ENCODE results near the gene AREL1.
"Not testable (repeated sequence)": the region's sequence is repeated elsewhere in the genome, so short reads cannot be mapped to it uniquely, and the experiment has no call there.

Gene AREL1, protein sequence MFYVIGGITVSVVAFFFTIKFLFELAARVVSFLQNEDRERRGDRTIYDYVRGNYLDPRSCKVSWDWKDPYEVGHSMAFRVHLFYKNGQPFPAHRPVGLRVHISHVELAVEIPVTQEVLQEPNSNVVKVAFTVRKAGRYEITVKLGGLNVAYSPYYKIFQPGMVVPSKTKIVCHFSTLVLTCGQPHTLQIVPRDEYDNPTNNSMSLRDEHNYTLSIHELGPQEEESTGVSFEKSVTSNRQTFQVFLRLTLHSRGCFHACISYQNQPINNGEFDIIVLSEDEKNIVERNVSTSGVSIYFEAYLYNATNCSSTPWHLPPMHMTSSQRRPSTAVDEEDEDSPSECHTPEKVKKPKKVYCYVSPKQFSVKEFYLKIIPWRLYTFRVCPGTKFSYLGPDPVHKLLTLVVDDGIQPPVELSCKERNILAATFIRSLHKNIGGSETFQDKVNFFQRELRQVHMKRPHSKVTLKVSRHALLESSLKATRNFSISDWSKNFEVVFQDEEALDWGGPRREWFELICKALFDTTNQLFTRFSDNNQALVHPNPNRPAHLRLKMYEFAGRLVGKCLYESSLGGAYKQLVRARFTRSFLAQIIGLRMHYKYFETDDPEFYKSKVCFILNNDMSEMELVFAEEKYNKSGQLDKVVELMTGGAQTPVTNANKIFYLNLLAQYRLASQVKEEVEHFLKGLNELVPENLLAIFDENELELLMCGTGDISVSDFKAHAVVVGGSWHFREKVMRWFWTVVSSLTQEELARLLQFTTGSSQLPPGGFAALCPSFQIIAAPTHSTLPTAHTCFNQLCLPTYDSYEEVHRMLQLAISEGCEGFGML

DNA sequence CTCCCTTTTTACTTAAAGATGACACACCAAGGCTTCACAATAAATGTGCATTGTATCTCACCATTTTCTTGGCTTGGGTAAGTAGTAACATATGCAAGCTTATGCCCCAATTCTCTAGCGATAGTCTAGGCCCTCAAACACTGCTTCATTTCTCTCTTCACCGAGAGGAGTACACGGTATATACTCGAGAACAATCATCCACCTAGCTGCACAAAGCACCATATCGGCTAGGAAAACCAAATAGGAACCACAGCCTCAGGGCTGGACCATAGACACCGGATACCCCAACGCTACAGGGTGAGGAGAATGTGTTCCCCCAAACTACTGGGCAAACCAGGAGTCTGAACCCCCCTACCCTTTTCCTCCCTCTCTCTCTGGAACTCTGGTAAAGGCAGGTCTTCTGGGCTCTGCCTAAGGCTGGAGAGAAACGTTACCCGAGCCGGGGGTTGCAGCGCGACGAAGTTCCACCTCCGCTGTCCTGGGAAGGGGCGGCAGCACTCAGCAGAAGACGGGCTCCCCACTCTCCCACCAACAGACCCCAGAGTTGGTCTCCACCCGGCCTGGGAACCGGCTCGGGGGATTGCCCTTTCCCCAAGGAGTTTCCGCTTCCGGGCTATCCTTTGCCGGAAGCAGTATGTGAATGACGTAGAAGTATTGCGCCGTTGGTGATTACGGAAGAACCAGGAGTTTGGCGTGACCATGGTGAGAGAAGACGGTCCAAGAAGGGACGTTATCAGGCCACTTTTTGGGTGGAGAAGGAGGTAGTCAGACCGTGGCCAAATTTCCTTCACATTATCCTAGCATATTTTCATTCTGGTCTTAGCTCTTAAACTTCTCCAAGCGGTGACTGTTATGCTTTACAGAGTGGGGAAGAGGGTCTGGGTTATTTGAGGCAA, at the start of gene AREL1, which contains the start of gene FCF1:
Gene AREL1 (minus strand): TSS at position 582 of the 896 bp plus-strand sequence. CDS start 27,465 bp downstream, outside the sequence.
Gene FCF1 (plus strand): TSS at position 646 of the 896 bp plus-strand sequence. CDS start 54 bp downstream, at position 700.
- FAIRE-seq, result peak; percentile 65

DNA sequence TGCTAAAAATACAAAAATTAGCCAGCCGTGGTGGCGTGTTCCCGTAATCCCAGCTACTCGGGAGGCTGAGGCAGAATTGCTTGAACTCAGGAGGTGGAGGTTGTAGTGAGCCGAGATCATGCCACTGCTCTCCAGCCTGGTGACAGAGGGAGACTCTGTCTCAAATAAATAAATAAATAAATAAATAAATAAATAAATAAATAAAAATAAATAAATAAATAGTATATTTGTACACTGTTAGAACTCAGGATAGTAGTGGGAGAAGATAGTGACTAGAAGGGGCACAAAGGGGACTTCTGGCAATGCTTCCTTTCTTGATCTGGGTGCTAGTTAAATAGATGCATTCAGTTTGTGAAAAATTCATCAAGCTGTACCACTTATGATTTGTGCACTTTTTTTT, 45.6 kb upstream of the AREL1 start:
- not testable (repeated sequence) for FAIRE-seq

DNA sequence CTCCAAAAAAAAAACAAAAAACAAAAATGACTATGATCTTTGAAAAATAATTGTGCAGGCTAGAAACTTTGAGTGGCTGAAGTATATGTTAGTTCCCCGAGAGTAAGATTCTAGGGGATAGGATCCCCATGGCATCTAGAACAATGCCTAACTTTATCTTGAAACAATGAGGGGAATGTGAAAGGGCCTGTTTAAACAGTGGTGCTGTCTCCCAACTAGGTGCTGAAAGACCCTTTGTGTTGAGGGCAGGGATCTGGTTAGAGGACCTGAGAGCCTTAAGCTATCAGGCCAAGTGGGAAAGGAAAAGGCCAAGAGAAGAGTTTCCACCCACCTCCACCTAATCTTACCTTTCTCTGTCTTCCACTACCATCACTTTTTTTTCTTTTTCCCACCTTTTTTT, 43.4 kb upstream of the AREL1 start:
- FAIRE-seq, result no peak

DNA sequence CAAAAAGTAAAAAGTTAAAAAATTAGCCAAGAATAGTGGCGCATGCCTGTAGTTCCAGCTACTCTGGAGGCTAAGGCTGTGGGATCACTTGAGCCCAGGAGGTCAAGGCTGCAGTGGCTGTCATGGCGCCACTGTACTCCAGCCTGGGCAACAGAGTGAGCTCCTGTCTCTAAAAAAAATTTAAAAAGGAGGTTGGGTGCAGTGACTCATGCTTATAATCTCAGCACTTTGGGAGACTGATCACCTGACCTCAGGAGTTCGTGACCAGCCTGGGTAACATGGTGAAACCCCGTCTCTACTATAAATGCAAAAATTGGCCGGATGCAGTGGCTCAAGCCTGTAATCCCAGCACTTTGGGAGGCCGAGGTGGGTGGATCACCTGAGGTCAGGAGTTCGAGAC, 42.0 kb upstream of the AREL1 start:
- no peak for FAIRE-seq

DNA sequence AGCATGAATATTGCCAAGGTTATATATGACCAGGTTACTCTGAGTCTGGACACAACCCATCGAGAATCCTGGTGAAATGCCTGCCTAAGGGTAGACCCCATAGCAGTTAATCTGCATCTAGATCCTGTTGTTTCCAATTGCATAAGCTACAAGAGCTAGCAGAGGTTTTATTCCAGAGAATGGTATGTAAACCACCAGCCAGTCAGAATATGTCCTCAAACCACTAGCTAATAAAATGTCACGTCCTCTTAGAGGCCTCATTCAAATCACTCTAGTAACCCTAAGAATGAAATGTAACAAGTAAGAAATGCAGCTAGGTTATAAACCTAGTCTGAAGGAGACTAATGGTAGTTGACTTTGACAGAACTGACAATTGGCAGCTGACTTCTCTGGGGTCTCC, 41.3 kb upstream of the AREL1 start:
- FAIRE-seq, result no peak

DNA sequence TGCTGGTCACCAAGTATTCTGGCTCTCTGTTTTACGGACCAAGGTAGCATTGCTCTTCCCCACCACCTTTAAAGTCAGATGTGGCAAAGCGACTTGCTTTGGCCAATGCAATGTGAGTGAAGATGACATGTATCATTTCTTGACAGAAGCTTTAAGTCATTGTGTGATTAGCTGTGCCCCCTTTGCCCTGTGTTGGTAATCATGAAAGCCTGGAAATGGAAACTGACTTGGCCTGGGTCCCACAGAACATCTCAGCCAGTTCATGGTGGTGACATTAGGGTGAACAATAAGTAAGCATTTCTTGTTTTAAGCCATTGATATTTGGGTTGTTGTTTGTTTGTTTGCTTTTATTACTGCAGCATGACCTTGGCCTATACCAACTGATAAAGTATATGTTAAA, 34.4 kb upstream of the AREL1 start:
- no peak for FAIRE-seq

DNA sequence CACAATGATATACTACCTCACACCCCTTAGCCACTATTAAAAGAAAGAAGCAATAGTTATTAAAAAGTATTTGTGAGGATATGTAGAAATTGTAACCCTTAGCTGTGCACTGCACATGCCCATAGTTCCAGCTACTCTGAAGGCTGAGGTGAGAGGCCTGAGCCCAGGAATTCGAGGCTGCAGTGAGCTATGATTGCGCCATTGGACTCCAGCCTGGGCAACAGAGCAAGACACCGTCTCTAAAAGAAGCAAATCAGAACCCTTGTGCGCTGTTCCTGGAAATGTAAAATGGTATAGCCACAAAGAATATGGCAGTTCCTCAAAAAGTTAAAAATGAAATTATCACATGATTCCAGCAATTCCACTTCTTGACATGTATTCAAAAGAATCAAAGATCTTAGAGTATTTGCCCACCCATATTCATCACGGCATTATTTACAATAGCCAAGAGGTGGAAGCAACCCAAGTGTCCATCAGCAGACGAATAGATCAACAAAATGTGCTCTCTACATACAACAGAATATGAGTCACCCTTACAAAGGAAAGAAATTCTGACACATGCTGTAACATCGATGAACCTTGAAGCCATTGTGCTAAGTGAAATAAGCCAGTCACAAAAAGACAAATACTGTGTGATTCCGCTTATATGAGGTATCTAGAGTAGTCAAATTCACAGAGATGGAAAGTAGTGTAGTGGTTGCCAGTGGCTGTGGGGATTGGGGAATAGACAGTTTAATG, 26.6 kb upstream of the AREL1 start:
- FAIRE-seq, result no peak

DNA sequence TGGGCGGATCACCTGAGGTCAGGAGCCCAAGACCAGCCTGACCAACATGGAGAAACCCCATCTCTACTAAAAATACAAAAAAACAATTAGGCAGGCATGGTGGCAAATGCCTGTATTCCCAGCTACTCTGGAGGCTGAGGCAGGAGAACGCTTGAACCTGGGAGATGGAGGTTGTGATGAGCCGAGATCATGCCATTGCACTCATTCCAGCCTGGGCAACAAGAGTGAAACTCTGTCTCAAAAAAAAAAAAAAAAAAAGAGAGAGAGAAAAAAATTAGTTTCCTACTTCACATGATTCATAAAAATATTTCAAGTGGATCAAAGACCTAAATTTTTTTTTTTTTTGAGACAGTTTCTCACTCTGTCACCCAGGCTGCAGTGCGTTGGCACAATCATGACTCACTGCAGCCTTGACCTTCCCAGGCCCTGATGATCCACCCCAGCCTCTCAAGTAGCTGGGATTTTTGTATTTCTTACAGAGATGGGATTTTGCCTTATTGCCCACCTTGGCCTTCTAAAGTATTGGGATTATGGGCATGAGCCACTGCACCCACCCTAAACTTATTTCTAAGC, 25.0 kb upstream of the AREL1 start:
- no peak for FAIRE-seq

DNA sequence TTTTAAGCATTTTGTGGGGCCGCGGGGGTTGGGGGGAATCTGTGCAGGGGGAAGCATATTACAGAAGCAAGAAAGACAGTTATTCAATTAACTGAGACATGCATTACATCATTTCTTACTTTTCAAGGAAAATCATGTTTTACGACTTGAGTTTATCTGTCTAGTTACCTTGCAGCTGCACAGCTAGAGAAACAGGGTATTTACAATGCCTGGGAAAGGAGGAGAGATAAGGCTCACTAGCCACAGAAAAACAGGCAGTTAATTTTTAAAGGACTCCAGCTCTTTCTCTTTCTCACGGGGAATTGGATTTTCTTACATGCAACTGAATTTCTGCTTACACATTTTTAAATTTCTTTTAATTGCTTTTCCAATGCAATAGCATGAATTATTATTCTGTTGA, 22.2 kb upstream of the AREL1 start:
- no peak for FAIRE-seq

DNA sequence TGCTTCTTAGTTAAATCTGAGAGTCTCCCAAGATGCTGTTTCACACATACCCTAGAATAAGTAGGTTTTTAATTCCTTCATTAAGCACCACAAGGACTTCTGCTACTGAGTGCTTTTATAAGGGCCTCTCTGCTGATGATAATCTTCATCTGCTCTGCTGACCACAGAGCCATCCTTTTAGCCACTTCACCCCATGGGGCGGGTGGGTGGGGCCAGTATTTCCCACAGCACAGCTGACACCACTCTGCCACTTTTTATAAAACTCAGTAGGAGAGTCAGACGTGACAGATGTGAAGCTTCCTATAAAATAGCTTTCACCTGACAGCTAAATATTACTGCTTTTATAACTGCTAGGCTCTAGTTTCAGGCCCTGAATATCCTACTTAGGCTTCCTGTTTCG, 20.3 kb upstream of the AREL1 start:
- FAIRE-seq, result no peak

DNA sequence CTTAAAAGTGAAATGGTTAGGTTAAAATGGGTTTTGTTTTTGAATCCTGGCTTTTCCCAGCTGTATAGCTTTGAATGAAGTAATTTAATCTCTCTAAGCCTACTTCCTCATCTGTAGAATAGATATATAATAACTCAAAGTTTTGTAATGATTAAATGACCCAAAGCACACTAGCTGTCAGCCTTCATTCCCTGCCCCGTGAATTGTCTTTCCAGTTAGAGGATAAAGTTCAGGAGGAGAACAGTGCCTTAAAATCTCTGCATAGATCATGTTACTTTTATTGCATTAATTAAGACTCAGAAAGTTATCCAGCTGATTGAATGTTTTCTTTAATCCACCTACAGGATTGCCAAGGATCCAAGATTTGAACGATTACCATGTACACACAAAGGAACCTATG, 19.5 kb upstream of the AREL1 start:
- no peak for FAIRE-seq

DNA sequence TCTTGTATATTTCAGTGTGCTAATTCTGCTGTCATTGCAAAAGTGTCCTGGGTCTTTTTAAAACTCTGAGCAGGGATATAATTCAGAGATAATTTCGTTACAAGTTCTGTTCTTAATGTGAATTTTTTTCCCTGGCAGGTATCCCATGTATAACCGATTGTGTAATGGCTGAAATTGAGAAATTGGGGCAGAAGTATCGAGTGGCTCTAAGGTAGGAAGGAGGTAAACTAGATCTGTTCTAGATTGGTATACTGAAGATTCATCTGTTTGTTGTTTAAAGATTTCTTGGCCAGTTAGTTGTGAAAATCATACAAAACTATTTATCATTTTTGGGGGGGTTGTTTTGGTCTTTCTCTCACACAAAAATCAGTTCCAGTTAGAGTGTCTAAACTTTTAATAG, 10.3 kb upstream of the AREL1 start:
- no peak for FAIRE-seq

DNA sequence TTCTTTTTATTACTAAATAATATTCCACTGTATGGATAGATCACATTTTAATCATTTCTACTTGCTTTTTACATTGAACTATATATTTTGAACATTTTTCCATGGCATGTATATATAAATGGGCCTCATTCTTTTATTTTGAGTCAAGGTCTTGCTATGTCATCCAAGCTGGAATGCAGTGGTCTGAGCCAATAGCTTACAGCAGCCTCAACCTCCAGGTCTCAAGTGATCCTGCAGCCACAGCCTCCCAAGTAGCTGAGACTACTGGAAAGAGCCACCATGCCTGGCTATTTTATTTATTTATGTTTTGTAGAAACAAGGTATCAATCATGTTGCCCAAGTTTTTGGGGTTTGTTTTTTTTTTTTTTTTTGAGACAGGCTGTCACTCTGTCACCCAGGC, 7.6 kb upstream of the AREL1 start:
- no peak for FAIRE-seq

DNA sequence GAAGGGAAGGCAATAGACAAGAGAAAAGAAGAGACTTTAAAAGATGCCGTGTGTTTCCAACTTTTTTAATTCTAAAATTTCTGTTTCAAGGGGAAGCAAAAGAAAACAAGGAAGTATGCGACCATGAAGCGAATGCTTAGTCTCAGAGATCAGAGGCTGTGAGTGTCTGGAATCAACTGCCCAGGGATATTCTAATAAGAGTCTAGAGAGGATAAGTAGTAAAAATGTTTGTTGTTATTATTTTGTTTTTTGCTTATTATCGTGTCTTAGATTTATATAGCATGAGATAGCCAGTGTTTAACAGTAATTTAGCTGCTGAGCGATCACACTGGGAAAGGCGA, 485 bp upstream of the AREL1 start:
- FAIRE-seq, result no peak

DNA sequence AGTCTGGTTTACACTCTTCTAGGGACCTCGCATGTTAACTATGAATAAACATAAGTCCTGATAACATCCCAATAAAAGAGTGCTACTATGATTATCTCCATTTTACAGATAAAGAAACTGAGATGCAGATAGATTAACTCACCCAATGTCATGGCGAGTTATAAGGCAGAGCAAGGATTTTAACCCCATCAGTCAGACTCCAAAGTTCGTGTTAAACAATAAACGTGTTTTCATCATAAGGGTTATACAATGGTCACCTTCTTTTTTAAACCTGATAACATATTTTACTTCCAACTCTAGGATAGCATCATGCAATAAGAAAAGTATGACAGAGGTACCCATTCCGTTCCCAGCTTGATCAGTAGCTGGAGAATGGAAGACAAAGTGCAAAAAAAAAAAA, 1.2 kb downstream of the AREL1 start:
- no peak for FAIRE-seq

DNA sequence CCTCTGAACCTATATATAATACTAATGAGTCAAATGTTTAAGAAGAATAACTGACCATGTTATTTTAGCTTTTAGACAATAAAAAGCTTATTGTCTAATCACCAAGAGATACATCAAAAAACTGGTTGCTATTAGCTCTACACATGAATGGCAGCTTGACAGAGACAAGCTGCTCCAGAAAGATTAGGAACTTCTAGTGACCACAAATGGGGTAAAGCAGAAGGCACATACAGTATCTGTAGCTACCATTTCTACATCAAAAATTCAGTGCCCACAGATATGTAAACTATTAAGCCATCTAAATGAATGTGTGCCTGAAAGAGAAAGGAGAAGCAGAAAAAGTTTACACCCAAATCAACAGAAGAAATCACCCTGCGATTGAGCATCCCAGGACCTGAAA, 2.4 kb downstream of the AREL1 start:
- FAIRE-seq, result no peak

DNA sequence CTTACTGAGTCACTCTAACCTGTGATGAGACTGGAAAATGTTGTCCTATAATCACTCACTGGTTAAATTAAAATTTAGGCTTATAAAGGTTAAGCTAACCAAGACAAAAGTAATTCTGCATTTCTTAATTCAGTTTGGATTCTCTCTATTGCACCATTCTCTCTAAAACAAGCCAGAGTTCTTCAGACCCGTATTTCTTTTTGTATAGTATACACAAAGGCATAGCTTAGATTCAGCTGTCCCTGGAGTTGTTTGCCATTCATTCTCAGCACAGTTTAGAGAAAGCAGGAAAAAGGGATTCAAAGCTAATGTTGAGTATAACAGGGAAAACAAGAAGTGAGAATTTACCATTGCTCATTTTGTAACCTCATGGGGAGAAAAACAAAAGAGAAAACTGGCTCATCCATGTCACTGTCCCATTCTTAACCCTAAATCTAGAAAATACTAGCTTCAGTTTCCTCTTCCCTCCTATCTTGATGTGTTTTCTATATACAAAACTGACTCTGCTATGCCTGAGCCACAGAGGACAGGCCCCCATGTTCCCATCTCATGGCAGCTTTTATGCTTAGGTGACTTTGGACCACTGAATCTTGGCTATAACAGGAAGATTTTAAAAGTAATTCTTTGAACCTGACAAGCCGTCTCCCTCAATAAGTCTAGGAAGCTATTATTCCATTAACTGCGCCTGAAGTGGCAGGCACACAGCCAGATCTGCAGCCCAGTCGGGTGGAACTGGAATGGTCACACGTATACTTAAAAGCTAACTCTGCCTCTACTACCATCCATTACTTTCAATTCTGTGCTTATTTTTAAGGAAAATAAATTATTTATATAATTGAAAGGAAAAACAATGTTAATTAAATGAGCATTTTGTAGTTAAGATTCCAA, 7.0 kb downstream of the AREL1 start:
- no peak for FAIRE-seq

DNA sequence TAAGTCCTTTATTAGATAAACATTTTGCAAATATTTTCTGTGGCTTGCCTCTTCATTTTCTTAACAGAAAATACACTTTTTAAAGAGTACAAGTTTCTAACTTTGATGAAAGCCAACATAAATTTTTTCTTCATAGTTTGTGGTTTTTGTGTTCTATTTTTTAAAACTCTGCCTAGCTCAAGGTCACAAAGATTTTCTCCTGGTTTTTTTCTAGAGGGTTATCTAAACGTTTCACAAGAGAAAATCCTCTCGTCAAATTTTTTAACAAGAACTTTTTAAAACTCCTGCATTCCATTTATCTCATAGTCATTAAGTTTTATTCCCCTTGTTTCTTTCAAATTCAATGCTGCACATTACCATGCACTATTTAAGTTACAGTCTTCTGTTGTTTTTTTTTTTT, 8.2 kb downstream of the AREL1 start:
- peak; percentile 84 for FAIRE-seq

DNA sequence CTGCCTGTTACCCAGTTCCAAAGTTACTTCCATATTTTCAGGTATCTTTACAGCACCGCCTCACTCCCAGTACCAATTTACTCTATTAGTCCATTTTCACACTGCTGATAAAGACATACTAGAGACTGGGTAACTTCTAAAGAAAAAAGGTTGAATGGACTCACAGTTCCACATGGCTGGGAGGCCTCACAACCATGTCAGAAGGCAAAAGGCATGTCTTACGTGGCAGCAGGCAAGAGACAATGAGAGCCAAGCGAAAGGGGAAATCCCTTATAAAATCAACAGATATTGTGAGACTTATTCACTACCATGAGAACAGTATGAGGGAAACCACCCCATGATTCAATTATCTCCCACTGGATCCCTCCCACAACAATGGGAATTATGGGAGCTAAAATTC, 9.8 kb downstream of the AREL1 start:
- FAIRE-seq, result no peak

DNA sequence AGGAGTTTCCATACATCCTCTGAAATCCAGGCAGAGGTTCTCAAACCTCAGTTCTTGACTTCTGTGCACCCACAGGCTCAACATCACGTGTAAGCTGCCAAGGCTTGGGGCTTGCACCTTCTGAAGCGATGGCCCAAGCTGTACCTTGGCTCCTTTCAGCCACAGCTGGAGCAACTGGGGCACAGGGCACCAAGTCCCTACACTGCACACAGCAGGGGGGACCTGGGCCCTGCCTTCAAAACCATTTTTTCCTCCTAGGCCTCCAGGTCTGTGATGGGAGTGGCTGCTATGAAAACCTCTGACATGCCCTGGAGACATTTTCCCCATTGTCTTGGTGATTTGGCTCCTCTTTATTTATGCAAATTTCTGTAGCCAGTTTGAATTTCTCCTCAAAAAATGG, 10.6 kb downstream of the AREL1 start:
- no peak for FAIRE-seq

DNA sequence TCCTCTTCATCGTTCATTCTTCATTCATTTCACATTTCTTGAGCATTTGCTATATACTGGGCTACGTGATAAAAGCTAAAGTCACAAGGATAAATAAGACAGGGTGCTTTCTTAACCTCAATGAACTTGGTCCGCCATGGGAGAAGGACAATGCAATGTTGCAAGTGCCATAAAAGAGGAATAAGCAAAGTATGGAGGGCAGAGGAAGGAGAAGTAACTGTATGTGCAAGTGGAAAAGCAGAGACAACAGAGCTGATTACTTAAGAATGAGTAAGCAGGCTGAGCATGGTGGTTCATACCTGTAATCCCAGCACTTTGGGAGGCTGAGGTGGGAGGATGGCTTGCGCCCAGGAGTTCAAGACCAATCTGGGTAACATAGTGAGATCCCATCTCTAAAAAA, 14.4 kb downstream of the AREL1 start:
- FAIRE-seq, result no peak
